OCI-LY7 (cell line): ENCODE measurements around the gene MOCS1. TPM values are rescaled to one million over a fixed set of nuclear protein-coding genes. Genes with fewer than 3 reads are reported as not detected.

Experiments used
- BruUV-seq: library from RNA; stranded (reverse); fragments of 400-500 nt; replicated peaks from 2 replicates; lab custom pipeline; 2021; lab: Mats Ljungman, UMichigan
- CTCF ChIA-PET: fragments of 300-600 bp; sonication (Branson Sonifier 250); formaldehyde crosslinking; loops from one replicate; lab custom pipeline; 2022; ENCODE audit warnings: antibody characterized with exemption; ENCODE audit not compliant: unreplicated experiment; lab: Charles Lee
- POLR2A ChIA-PET: fragments of 300-600 bp; sonication (Branson Sonifier 250); formaldehyde crosslinking; loops from one replicate; lab custom pipeline; 2022; ENCODE audit warnings: antibody characterized with exemption; lab: Charles Lee
- DNase-seq: peaks from one replicate; pipeline ENCODE4 v3.0.0-alpha.2; 2015; ENCODE audit warnings: low spot score
- H2AFZ ChIP-seq: fragments of 200-600 bp; sonication (generic), shearing (Covaris generic); 2 replicates; pipeline ENCODE4 v1.6.1; 2014; ENCODE audit warnings: mild to moderate bottlenecking, antibody characterized with exemption, low read length, moderate library complexity
- H3K27ac ChIP-seq: fragments of 200-600 bp; sonication (generic); 2 replicates; pipeline ENCODE4 v1.5.1; 2014; ENCODE audit warnings: mixed run types, low read depth, mild to moderate bottlenecking, moderate library complexity, low read length, inconsistent platforms; ENCODE audit not compliant: poor library complexity, severe bottlenecking
- H3K36me3 ChIP-seq: fragments of 200-600 bp; sonication (generic); 2 replicates; pipeline ENCODE4 v1.6.1; 2014; ENCODE audit warnings: mild to moderate bottlenecking, antibody characterized with exemption, low read length, moderate library complexity, mixed read lengths; ENCODE audit not compliant: insufficient read depth
- H3K4me1 ChIP-seq: fragments of 200-600 bp; sonication (generic); 2 replicates; pipeline ENCODE4 v1.5.1; 2014; ENCODE audit warnings: mild to moderate bottlenecking, low read length; ENCODE audit not compliant: insufficient read depth, poor library complexity, severe bottlenecking
- H3K4me2 ChIP-seq: fragments of 200-600 bp; sonication (generic); 2 replicates; pipeline ENCODE4 v1.6.1; 2014; ENCODE audit warnings: mild to moderate bottlenecking, low read length
- H3K4me3 ChIP-seq: fragments of 200-600 bp; sonication (generic); 2 replicates; pipeline ENCODE4 v1.5.1; 2014; ENCODE audit warnings: mild to moderate bottlenecking, low read depth, low read length; ENCODE audit not compliant: poor library complexity, severe bottlenecking
- H3K79me2 ChIP-seq: fragments of 200-600 bp; sonication (generic); 2 replicates; pipeline ENCODE4 v1.6.1; 2016; ENCODE audit warnings: low read depth, mild to moderate bottlenecking, low read length, moderate library complexity, mixed read lengths; ENCODE audit not compliant: insufficient read depth
- H3K9me2 ChIP-seq: fragments of 200-600 bp; sonication (generic); 2 replicates; pipeline ENCODE4 v1.6.1; 2016; ENCODE audit warnings: mild to moderate bottlenecking, low read length, mixed read lengths; ENCODE audit not compliant: insufficient read depth
- H3K9me3 ChIP-seq: fragments of 200-600 bp; sonication (generic); 2 replicates; pipeline ENCODE4 v1.6.1; 2014; ENCODE audit warnings: mild to moderate bottlenecking, mixed run types, low read length, mixed read lengths
- H4K20me1 ChIP-seq: fragments of 200-600 bp; sonication (generic); 2 replicates; pipeline ENCODE4 v1.6.1; 2014; ENCODE audit warnings: mild to moderate bottlenecking, antibody characterized with exemption, low read length, moderate library complexity, mixed read lengths; ENCODE audit not compliant: insufficient read depth
- EZH2phosphoT487 ChIP-seq: fragments of 200-600 bp; sonication (generic); IDR thresholded peaks from 2 replicates; pipeline ENCODE4 v1.6.1; 2018; ENCODE audit warnings: low read depth, borderline replicate concordance, mild to moderate bottlenecking, mixed run types, antibody characterized with exemption, low read length, moderate library complexity, mixed read lengths
- intact Hi-C: fragments of 100-400 bp; cut with micrococcal nuclease; formaldehyde crosslinking; loops from one replicate; pipeline ENCODE4 v1.10.0; 2022; ENCODE audit not compliant: unreplicated experiment
- total RNA-seq, 2 experiments: library from RNA; depleted of rRNA in 1 of 2; stranded (reverse); fragments of >200 nt in 1 of 2; shearing (Covaris generic) in 1 of 2; gene quantifications; 2 replicates each; pipeline ENCODE4 v1.2.3, GENCODE V29; 2014 to 2022
- TF ChIP-seq, protein P1 (sequence below): fragments of 200-600 bp; sonication (generic); conservative IDR thresholded peaks from 2 replicates; pipeline ENCODE4 v1.5.1; 2014; ENCODE audit warnings: mild to moderate bottlenecking, antibody characterized with exemption, low read length, moderate library complexity, mixed read lengths

The MOCS1 gene
- total RNA-seq, 2 experiments from 2014 or later = not detected

DNA sequence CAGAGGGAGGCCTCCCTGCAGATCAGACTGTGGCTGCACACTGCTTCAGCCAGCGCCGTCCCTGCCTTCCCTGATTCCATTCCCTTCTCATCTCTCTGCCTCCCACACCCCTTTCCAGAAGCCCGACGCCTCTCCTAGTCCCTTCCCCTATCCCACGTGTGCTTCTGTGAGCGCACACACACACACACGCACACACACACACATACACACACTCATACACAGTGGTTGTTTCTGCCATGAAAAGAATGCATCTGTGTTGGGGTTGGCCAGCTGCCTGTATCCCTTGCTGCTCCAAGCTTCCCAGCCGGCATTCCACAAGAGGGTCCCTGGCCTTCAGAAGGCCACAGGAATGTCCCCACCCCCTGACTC is 51.7 kb downstream of the MOCS1 start:
- no peak overlapping the region for H3K4me3 ChIP-seq
- H3K9me2 ChIP-seq = no peaks in the 10 kb centered on the region
- H3K4me1 ChIP-seq = no peaks in the 10 kb centered on the region
- TF ChIP-seq EZH2phosphoT487 = no peak
- TF ChIP-seq, protein P1, sequence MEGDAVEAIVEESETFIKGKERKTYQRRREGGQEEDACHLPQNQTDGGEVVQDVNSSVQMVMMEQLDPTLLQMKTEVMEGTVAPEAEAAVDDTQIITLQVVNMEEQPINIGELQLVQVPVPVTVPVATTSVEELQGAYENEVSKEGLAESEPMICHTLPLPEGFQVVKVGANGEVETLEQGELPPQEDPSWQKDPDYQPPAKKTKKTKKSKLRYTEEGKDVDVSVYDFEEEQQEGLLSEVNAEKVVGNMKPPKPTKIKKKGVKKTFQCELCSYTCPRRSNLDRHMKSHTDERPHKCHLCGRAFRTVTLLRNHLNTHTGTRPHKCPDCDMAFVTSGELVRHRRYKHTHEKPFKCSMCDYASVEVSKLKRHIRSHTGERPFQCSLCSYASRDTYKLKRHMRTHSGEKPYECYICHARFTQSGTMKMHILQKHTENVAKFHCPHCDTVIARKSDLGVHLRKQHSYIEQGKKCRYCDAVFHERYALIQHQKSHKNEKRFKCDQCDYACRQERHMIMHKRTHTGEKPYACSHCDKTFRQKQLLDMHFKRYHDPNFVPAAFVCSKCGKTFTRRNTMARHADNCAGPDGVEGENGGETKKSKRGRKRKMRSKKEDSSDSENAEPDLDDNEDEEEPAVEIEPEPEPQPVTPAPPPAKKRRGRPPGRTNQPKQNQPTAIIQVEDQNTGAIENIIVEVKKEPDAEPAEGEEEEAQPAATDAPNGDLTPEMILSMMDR = no peak
- ChIA-PET POLR2A (no interaction called here), CTCF (interaction anchor here (0.6 kb wide), 2 partner anchors 83 to 91 kb away, joined by 3 to 6 read pairs; no protein-coding TSS in a partner anchor)
- H3K79me2 ChIP-seq = no peaks in the 10 kb centered on the region
- H3K36me3 ChIP-seq = no peaks in the 10 kb centered on the region
- H2AFZ ChIP-seq = no peak overlapping the region
- no TSS peak for BruUV-seq
- no peak overlapping the region for H3K4me2 ChIP-seq
- H3K27ac ChIP-seq = no peak overlapping the region
- intact Hi-C loops = no loop called here
- H4K20me1 ChIP-seq = no peaks in the 10 kb centered on the region
- no peaks in the 10 kb centered on the region for H3K9me3 ChIP-seq
- no peak for DNase-seq

DNA sequence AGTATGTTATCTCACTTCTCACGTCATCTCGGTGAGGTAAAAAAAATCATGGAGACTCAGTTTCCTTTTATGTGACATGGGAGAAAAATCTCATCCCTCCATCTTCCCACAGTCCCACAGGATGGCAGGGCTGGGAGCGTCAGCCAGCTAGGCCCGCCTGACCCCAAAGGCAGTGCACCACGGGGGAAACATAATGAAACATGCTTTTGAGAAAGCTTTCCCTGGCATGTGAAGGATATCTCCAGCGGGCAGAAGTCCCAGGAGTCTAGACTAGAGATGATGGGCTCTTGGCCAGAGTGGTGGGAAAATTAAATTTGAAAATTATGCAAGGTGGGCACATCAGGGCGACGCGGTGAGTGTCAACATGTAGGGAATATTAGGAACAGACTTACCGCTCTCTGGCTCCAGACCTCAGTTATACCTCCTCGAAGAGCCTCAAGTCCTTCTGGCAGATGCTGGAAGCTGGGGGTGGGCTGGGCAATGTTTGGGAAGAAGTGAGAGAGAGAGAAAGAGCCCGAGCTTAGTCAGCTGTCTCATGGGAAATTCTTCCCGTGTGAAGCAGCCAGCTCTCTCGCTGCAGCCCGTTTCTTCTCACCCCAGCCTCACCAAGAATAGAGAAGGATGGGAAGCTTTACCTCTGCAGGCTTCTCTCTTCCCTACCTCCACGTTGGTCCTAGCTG is 52.3 kb downstream of the MOCS1 start:
- BruUV-seq = no TSS peak
- CTCF ChIA-PET = no interaction called here

More for the DNA sequence above, 52.3 kb downstream of the MOCS1 start:
- Histone ChIP-seq H3K4me1 (no peaks in the 10 kb centered on the region), H2AFZ (no peak overlapping the region), H4K20me1 (no peaks in the 10 kb centered on the region), H3K79me2 (no peaks in the 10 kb centered on the region), H3K36me3 (no peaks in the 10 kb centered on the region), H3K27ac (no peak overlapping the region), H3K9me2 (no peaks in the 10 kb centered on the region), H3K4me2 (no peak overlapping the region), H3K9me3 (no peaks in the 10 kb centered on the region), H3K4me3 (no peak overlapping the region)
- TF ChIP-seq, protein P1 = no peak
- TF ChIP-seq EZH2phosphoT487 = no peak
- POLR2A ChIA-PET = interaction anchor here (0.6 kb wide), 1 partner anchor 491 kb away, joined by 4 read pairs; no protein-coding TSS in a partner anchor
- DNase-seq = no peak
- intact Hi-C loops = no loop called here
